ENCODE data around the gene TCERG1L. TPM values are rescaled to one million over a fixed set of nuclear protein-coding genes. Genes with fewer than 3 reads are reported as not detected.

Gene TCERG1L
- total RNA-seq, 1 experiment from 2014 or later, result 1.5 TPM

DNA sequence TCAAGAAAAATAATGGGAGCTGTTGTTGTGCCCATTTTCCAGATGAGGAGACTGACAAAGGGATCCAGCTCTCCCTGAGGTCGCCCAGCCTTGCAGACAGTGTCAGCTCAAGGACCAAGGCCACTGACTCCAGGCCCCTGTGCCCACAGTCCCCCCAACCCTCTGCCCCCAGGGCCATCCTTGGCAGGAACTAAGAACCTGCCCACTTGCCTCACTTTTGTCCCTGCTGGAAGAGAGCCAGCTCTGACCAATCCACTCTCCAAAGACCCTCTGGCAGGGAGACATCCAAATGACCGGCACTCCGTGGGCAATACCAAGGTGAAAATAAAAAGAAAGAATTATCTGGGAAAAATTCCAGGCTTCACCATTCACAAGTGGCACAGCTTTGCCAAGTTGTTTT is 101.3 kb downstream of the TCERG1L start (continued):
- TF ChIP-seq, protein P1, sequence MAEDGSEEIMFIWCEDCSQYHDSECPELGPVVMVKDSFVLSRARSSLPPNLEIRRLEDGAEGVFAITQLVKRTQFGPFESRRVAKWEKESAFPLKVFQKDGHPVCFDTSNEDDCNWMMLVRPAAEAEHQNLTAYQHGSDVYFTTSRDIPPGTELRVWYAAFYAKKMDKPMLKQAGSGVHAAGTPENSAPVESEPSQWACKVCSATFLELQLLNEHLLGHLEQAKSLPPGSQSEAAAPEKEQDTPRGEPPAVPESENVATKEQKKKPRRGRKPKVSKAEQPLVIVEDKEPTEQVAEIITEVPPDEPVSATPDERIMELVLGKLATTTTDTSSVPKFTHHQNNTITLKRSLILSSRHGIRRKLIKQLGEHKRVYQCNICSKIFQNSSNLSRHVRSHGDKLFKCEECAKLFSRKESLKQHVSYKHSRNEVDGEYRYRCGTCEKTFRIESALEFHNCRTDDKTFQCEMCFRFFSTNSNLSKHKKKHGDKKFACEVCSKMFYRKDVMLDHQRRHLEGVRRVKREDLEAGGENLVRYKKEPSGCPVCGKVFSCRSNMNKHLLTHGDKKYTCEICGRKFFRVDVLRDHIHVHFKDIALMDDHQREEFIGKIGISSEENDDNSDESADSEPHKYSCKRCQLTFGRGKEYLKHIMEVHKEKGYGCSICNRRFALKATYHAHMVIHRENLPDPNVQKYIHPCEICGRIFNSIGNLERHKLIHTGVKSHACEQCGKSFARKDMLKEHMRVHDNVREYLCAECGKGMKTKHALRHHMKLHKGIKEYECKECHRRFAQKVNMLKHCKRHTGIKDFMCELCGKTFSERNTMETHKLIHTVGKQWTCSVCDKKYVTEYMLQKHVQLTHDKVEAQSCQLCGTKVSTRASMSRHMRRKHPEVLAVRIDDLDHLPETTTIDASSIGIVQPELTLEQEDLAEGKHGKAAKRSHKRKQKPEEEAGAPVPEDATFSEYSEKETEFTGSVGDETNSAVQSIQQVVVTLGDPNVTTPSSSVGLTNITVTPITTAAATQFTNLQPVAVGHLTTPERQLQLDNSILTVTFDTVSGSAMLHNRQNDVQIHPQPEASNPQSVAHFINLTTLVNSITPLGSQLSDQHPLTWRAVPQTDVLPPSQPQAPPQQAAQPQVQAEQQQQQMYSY (CRISPR knock-in tag; IDR thresholded peaks at IDR 0.05), result no peak
- TF ChIP-seq, protein P2, sequence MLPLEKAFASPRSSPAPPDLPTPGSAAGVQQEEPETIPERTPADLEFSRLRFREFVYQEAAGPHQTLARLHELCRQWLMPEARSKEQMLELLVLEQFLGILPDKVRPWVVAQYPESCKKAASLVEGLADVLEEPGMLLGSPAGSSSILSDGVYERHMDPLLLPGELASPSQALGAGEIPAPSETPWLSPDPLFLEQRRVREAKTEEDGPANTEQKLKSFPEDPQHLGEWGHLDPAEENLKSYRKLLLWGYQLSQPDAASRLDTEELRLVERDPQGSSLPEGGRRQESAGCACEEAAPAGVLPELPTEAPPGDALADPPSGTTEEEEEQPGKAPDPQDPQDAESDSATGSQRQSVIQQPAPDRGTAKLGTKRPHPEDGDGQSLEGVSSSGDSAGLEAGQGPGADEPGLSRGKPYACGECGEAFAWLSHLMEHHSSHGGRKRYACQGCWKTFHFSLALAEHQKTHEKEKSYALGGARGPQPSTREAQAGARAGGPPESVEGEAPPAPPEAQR (CRISPR knock-in tag; IDR thresholded peaks at IDR 0.05), result no peak
- TF ChIP-seq, protein P3, sequence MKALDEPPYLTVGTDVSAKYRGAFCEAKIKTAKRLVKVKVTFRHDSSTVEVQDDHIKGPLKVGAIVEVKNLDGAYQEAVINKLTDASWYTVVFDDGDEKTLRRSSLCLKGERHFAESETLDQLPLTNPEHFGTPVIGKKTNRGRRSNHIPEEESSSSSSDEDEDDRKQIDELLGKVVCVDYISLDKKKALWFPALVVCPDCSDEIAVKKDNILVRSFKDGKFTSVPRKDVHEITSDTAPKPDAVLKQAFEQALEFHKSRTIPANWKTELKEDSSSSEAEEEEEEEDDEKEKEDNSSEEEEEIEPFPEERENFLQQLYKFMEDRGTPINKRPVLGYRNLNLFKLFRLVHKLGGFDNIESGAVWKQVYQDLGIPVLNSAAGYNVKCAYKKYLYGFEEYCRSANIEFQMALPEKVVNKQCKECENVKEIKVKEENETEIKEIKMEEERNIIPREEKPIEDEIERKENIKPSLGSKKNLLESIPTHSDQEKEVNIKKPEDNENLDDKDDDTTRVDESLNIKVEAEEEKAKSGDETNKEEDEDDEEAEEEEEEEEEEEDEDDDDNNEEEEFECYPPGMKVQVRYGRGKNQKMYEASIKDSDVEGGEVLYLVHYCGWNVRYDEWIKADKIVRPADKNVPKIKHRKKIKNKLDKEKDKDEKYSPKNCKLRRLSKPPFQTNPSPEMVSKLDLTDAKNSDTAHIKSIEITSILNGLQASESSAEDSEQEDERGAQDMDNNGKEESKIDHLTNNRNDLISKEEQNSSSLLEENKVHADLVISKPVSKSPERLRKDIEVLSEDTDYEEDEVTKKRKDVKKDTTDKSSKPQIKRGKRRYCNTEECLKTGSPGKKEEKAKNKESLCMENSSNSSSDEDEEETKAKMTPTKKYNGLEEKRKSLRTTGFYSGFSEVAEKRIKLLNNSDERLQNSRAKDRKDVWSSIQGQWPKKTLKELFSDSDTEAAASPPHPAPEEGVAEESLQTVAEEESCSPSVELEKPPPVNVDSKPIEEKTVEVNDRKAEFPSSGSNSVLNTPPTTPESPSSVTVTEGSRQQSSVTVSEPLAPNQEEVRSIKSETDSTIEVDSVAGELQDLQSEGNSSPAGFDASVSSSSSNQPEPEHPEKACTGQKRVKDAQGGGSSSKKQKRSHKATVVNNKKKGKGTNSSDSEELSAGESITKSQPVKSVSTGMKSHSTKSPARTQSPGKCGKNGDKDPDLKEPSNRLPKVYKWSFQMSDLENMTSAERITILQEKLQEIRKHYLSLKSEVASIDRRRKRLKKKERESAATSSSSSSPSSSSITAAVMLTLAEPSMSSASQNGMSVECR (CRISPR knock-in tag; IDR thresholded peaks at IDR 0.05; ENCODE audit: borderline replicate concordance), result no peak

DNA sequence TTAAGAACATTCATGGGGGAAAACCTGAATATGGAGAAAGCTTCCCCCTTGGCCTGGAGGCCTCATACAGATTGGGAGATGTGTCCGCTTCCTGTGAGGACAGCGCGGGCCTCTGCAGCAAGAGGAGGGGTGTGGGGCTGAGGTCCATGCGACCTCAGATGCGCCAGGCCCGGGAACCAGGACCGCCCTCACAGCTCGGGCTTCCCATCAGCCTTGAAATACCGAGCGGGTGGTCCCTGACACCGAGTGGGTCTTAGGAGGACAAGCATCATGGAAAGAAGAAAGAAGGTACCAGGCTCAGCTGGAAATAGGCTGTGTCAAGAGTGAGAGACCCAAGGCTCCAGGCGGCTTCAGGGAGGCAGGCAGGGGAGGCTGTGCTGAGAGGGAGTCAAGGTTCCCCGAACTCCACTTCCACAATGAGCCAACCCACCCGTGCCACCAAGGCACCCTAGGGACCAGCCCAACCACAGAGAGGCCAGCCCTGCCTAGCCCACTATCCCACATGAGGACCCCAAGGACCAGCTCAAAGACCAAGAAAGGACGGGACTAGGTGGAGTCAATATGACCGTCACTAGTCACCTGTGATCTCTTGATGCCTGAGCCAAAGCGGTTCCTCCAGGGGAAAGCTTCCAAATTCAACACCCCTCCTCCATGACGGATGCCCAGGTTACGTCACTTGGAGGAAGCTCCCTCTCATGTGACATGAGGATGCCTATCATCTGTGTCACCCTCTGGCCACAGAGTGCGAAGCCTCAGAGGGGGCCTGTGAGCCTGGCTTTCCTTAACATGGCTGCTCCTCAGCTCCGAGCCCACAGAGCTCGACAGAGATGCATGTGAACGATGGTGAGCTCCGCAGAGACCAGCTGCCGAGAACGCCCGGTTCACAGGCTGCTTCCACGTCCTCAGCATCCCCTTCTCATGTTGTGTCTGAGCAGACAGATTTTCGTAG is 103.7 kb downstream of the TCERG1L start:
- POLR2A ChIA-PET, result no interaction called here
- CTCF ChIA-PET, result no interaction called here
- no peaks in the 10 kb centered on the region for H3K27me3 Mint-ChIP-seq (ENCODE audit: low read depth)
- no peaks in the 10 kb centered on the region for H3K4me1 Mint-ChIP-seq
- peaks cover 50% of the 10 kb centered on the region for H3K36me3 Mint-ChIP-seq
- H3K4me3 Mint-ChIP-seq, result no peak overlapping the region
- DNase-seq (ENCODE audit: low spot score), result no peak
- H3K27ac Mint-ChIP-seq, result no peak overlapping the region
- H3K9me3 Mint-ChIP-seq, result peaks cover 37% of the 10 kb centered on the region
- no peak for ATAC-seq
- TF ChIP-seq, protein P4, sequence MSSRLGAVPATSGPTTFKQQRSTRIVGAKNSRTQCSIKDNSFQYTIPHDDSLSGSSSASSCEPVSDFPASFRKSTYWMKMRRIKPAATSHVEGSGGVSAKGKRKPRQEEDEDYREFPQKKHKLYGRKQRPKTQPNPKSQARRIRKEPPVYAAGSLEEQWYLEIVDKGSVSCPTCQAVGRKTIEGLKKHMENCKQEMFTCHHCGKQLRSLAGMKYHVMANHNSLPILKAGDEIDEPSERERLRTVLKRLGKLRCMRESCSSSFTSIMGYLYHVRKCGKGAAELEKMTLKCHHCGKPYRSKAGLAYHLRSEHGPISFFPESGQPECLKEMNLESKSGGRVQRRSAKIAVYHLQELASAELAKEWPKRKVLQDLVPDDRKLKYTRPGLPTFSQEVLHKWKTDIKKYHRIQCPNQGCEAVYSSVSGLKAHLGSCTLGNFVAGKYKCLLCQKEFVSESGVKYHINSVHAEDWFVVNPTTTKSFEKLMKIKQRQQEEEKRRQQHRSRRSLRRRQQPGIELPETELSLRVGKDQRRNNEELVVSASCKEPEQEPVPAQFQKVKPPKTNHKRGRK (CRISPR knock-in tag; IDR thresholded peaks at IDR 0.05; ENCODE audit: borderline replicate concordance), result no peak
- no peak for TF ChIP-seq SMAD3 (CRISPR knock-in tag; IDR thresholded peaks at IDR 0.05; ENCODE audit: borderline replicate concordance)
- no peak for TF ChIP-seq EMX1 (CRISPR knock-in tag; IDR thresholded peaks at IDR 0.05)
- TF ChIP-seq, protein P5, sequence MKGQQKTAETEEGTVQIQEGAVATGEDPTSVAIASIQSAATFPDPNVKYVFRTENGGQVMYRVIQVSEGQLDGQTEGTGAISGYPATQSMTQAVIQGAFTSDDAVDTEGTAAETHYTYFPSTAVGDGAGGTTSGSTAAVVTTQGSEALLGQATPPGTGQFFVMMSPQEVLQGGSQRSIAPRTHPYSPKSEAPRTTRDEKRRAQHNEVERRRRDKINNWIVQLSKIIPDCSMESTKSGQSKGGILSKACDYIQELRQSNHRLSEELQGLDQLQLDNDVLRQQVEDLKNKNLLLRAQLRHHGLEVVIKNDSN (CRISPR knock-in tag; IDR thresholded peaks at IDR 0.05), result no peak
- TF ChIP-seq, protein P2 (CRISPR knock-in tag; IDR thresholded peaks at IDR 0.05), result no peak
- TF ChIP-seq, protein P6, sequence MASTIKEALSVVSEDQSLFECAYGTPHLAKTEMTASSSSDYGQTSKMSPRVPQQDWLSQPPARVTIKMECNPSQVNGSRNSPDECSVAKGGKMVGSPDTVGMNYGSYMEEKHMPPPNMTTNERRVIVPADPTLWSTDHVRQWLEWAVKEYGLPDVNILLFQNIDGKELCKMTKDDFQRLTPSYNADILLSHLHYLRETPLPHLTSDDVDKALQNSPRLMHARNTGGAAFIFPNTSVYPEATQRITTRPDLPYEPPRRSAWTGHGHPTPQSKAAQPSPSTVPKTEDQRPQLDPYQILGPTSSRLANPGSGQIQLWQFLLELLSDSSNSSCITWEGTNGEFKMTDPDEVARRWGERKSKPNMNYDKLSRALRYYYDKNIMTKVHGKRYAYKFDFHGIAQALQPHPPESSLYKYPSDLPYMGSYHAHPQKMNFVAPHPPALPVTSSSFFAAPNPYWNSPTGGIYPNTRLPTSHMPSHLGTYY (CRISPR knock-in tag; IDR thresholded peaks at IDR 0.05), result no peak
- TF ChIP-seq HMGA2 (CRISPR knock-in tag; IDR thresholded peaks at IDR 0.05), result no peak
- no peak for TF ChIP-seq FOXJ3 (CRISPR knock-in tag; IDR thresholded peaks at IDR 0.05; ENCODE audit: borderline replicate concordance)
- no peak for TF ChIP-seq ELF4 (CRISPR knock-in tag; IDR thresholded peaks at IDR 0.05; ENCODE audit: low read depth)
- TF ChIP-seq, protein P7, sequence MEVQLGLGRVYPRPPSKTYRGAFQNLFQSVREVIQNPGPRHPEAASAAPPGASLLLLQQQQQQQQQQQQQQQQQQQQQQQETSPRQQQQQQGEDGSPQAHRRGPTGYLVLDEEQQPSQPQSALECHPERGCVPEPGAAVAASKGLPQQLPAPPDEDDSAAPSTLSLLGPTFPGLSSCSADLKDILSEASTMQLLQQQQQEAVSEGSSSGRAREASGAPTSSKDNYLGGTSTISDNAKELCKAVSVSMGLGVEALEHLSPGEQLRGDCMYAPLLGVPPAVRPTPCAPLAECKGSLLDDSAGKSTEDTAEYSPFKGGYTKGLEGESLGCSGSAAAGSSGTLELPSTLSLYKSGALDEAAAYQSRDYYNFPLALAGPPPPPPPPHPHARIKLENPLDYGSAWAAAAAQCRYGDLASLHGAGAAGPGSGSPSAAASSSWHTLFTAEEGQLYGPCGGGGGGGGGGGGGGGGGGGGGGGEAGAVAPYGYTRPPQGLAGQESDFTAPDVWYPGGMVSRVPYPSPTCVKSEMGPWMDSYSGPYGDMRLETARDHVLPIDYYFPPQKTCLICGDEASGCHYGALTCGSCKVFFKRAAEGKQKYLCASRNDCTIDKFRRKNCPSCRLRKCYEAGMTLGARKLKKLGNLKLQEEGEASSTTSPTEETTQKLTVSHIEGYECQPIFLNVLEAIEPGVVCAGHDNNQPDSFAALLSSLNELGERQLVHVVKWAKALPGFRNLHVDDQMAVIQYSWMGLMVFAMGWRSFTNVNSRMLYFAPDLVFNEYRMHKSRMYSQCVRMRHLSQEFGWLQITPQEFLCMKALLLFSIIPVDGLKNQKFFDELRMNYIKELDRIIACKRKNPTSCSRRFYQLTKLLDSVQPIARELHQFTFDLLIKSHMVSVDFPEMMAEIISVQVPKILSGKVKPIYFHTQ (CRISPR knock-in tag; IDR thresholded peaks at IDR 0.05), result no peak
- no peak for TF ChIP-seq NFYB (CRISPR knock-in tag; conservative IDR thresholded peaks at IDR 0.05; ENCODE audit: low read depth)

Data from WTC11 (cell line).